Gastroesophageal sphincter (tissue), 4 donors: Measurements from ENCODE around the gene ZNF445. TPM values are rescaled to one million over a fixed set of nuclear protein-coding genes. Genes with fewer than 3 reads are reported as not detected.
"Not testable (repeated sequence)": the region's sequence is repeated elsewhere in the genome, so short reads cannot be mapped to it uniquely, and the experiment has no call there.

Source experiments
- ATAC-seq: fragments of 150-250 bp; one replicate; pipeline ENCODE4 v1.9.1; 2016; ENCODE audit warnings: mild to moderate bottlenecking, moderate library complexity
- H3K27ac ChIP-seq, 4 donors: fragments of 200-600 bp; sonication (generic) in 3 of 4; 1 replicate in 3 of 4; 2 replicates in 1 of 4; pipeline ENCODE4 v1.5.1; 2016 to 2019
- H3K27me3 ChIP-seq: fragments of 200-600 bp; sonication (generic); one replicate; pipeline ENCODE4 v1.5.1; 2019
- H3K36me3 ChIP-seq, 2 donors: fragments of 200-600 bp; sonication (generic); one replicate each; pipeline ENCODE4 v1.5.1; 2019; ENCODE audit warnings: control low read depth in 1 of 2
- H3K4me1 ChIP-seq, 3 donors: fragments of 200-600 bp; sonication (generic); 1 replicate in 2 of 3; 2 replicates in 1 of 3; pipeline ENCODE4 v1.5.1; 2016 to 2019; ENCODE audit warnings: control low read depth in 2 of 3
- H3K4me3 ChIP-seq, 2 donors: fragments of 200-600 bp; sonication (generic); one replicate each; pipeline ENCODE4 v1.5.1; 2019; ENCODE audit warnings: mild to moderate bottlenecking in 1 of 2, moderate library complexity in 1 of 2
- H3K9me3 ChIP-seq, 3 donors: fragments of 200-600 bp; sonication (generic); one replicate each; pipeline ENCODE4 v1.5.1; 2017 to 2019; ENCODE audit warnings: control low read depth in 2 of 3
- EP300 ChIP-seq: sonication (generic); formaldehyde crosslinking; IDR thresholded peaks from one replicate; pipeline ENCODE4 v1.6.1; 2017; ENCODE audit warnings: antibody characterized with exemption, mild to moderate bottlenecking
- POLR2A ChIP-seq, 2 donors: fragments of 450-650 bp; IDR thresholded peaks; one replicate each; pipeline ENCODE4 v1.6.1; 2017; ENCODE audit warnings: antibody characterized with exemption in 2 of 2, mild to moderate bottlenecking in 2 of 2, moderate library complexity in 1 of 2
- POLR2AphosphoS5 ChIP-seq: sonication (generic); formaldehyde crosslinking; IDR thresholded peaks from one replicate; pipeline ENCODE4 v1.6.1; 2017; ENCODE audit warnings: antibody characterized with exemption
- WGBS, 2 donors: methylation state at CpG; one replicate each; pipeline ENCODE4 v1.1.5; 2018; ENCODE audit warnings: low coverage in 1 of 2; 5-methylcytosine and 5-hydroxymethylcytosine counted together
- total RNA-seq, 4 donors: library from RNA; depleted of rRNA; stranded (reverse); fragments of >200 nt; gene quantifications; one replicate each; pipeline ENCODE4 v1.1.0, GENCODE V29; 2016
- TF ChIP-seq, protein P1 (sequence below), 4 experiments: fragments of 200-600 bp in 2 of 4; fragments of 450-650 bp in 2 of 4; sonication (generic) in 1 of 4; IDR thresholded peaks; one replicate each; pipeline ENCODE4 v1.5.1; 2017 to 2019; ENCODE audit warnings: antibody characterized with exemption in 4 of 4, mild to moderate bottlenecking in 2 of 4, moderate library complexity in 2 of 4

Gene ZNF445
- total RNA-seq, 4 donors from 2014 or later, result 8.9 to 15.2 (median 12.6) TPM

DNA sequence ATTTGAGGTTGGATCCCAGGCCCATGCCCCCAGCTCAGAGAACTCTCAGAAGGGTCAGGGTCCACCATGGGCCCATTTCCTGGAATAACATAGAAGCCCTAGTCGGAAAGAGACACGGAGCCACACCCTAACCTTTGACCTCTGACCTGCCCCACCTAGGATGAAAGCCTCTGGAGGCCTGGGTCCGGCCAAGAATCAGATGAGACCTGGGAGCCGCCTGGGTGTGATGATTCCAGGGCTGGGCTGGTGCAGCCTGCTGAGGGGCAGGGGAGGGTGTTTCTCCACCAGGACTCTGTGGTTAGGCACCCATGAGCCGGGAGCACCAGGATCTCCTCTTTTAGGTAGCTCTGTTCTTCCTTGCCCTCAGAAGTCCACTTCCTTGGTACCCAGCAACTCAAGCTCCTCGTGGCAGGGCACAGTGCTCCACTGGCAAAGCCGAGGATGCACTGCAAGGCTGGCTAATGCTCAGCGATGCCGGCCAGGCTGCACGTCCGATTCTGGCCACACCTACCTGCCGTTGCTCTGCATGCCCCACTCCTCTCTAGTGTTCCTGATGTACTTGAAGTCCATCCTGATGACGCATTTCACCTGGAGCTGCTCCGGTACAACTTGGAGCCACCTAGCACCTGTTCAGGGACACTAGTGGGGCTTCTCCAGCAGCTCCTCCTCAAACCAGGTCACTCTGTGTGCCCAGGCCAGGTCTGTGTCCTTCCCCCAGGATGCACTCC lies 57.4 kb downstream of the ZNF445 start:
- no peaks in the 10 kb centered on the region for H3K4me1 ChIP-seq
- H3K27ac ChIP-seq, result no peak overlapping the region
- TF ChIP-seq EP300 (no peak), POLR2AphosphoS5 (no peak), POLR2A (IDR thresholded peaks at IDR 0.05) (no peak)
- TF ChIP-seq, protein P1, sequence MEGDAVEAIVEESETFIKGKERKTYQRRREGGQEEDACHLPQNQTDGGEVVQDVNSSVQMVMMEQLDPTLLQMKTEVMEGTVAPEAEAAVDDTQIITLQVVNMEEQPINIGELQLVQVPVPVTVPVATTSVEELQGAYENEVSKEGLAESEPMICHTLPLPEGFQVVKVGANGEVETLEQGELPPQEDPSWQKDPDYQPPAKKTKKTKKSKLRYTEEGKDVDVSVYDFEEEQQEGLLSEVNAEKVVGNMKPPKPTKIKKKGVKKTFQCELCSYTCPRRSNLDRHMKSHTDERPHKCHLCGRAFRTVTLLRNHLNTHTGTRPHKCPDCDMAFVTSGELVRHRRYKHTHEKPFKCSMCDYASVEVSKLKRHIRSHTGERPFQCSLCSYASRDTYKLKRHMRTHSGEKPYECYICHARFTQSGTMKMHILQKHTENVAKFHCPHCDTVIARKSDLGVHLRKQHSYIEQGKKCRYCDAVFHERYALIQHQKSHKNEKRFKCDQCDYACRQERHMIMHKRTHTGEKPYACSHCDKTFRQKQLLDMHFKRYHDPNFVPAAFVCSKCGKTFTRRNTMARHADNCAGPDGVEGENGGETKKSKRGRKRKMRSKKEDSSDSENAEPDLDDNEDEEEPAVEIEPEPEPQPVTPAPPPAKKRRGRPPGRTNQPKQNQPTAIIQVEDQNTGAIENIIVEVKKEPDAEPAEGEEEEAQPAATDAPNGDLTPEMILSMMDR (IDR thresholded peaks at IDR 0.05), result no peak
- 81% methylated on average over 5 to 8 of the region's 14 CpGs for WGBS, 2 donors
- no peaks in the 10 kb centered on the region for H3K36me3 ChIP-seq
- H3K27me3 ChIP-seq, result peaks cover 23% of the 10 kb centered on the region
- no peak overlapping the region for H3K4me3 ChIP-seq
- no peak for ATAC-seq
- H3K9me3 ChIP-seq, result no peaks in the 10 kb centered on the region

DNA sequence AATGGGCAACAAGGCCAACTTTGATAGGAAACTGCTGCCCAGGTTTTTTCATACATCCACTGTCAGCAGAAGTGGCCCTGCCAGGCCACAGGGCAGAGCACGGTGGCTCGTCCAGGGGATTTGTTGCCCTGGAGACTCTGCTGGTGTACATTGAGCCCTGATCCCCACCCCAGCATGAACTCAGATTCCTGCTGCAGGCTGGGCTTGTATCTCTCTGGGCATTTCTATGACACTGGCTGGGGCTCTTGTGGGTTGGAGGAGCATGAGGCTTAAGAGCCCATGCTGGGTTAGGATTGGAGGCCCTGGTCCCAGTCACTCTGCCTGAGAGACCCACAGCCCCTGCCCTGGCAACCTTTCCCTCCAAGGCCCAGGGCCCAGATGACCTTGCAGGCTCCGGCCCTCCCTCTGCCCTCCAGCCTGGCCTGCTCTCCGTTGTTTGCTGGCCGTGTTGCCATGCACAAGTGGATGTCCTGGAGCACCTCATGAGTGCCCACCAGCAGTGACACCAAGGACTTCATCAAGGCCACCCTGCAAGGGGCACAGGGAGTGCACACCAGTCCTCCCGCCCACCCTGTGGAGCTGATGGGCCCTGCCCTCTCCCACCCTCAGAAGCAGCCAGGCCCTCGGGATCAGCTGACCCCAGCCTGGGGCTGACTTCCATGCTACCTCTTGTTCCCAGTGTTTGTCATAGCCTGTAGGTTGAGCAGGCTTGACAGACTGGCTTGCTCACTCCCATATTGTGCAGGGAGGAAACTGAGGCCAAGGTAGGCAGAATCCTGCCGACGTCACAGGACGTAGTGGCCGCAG lies 58.2 kb downstream of the ZNF445 start:
- peaks cover 17% of the 10 kb centered on the region for H3K27me3 ChIP-seq
- TF ChIP-seq EP300, result no peak
- TF ChIP-seq, protein P1 (IDR thresholded peaks at IDR 0.05), result no peak
- TF ChIP-seq POLR2AphosphoS5, result no peak
- TF ChIP-seq POLR2A (IDR thresholded peaks at IDR 0.05), result no peak
- H3K9me3 ChIP-seq, result no peaks in the 10 kb centered on the region
- H3K4me3 ChIP-seq, result no peak overlapping the region
- H3K4me1 ChIP-seq, result no peaks in the 10 kb centered on the region
- 53 to 80% methylated on average over 2 of the region's 11 CpGs for WGBS, 2 donors
- H3K27ac ChIP-seq, result no peak overlapping the region
- ATAC-seq, result no peak
- H3K36me3 ChIP-seq, result no peaks in the 10 kb centered on the region

DNA sequence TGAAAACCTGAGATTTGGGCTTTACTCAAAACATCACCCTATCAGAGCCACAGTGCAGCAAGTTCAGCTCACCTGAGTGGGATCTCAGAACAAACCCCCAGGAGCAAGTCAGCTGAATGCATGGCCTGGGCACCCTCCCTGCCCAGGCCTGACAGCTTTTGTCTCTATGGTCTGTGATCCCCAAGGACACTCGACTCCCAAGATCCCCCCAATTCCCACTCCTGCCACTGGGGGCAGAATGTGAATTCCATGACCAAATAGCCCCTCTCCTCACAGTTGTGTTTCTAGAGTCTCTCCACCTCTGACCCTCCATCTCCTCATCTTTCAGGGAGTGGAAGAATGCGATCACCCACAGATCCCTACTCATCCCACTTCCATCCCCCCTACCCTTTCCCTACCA lies 58.9 kb downstream of the ZNF445 start:
- WGBS, 2 donors, result 78% methylated on average over 2 of the region's 2 CpGs; no CpG with 5 or more reads in 1 of the 2 donors
- Histone ChIP-seq H3K36me3 (no peaks in the 10 kb centered on the region), H3K27me3 (peaks cover 10% of the 10 kb centered on the region), H3K4me3 (no peak overlapping the region), H3K27ac (no peak overlapping the region), H3K9me3 (no peaks in the 10 kb centered on the region), H3K4me1 (no peaks in the 10 kb centered on the region)
- no peak for ATAC-seq
- TF ChIP-seq POLR2AphosphoS5 (no peak), POLR2A (IDR thresholded peaks at IDR 0.05) (no peak), EP300 (no peak)
- TF ChIP-seq, protein P1 (IDR thresholded peaks at IDR 0.05), result no peak

DNA sequence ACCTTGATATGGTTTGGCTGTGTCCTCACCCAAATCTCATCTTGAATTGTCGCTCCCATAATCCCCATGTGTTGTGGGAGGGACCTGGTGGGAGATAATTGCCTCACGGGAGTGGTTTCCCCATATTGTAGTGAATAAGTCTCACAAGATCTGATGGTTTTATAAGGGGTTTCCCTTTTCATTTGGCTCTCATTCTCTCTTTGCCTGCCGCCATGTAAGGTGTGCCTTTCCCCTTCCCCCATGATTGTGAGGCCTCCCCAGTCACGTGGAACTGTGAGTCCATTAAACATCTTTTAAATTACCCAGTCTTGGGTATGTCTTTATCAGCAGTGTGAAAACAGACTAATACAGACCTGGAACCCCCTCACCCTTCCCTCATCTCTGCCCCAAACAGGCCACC lies 59.4 kb downstream of the ZNF445 start:
- H3K27ac ChIP-seq, H3K4me1 ChIP-seq, H3K9me3 ChIP-seq, H3K36me3 ChIP-seq, ATAC-seq, H3K4me3 ChIP-seq, H3K27me3 ChIP-seq: not testable (repeated sequence)
- WGBS, 2 donors, result 80 to 91% methylated on average over 1 to 3 of the region's 4 CpGs

DNA sequence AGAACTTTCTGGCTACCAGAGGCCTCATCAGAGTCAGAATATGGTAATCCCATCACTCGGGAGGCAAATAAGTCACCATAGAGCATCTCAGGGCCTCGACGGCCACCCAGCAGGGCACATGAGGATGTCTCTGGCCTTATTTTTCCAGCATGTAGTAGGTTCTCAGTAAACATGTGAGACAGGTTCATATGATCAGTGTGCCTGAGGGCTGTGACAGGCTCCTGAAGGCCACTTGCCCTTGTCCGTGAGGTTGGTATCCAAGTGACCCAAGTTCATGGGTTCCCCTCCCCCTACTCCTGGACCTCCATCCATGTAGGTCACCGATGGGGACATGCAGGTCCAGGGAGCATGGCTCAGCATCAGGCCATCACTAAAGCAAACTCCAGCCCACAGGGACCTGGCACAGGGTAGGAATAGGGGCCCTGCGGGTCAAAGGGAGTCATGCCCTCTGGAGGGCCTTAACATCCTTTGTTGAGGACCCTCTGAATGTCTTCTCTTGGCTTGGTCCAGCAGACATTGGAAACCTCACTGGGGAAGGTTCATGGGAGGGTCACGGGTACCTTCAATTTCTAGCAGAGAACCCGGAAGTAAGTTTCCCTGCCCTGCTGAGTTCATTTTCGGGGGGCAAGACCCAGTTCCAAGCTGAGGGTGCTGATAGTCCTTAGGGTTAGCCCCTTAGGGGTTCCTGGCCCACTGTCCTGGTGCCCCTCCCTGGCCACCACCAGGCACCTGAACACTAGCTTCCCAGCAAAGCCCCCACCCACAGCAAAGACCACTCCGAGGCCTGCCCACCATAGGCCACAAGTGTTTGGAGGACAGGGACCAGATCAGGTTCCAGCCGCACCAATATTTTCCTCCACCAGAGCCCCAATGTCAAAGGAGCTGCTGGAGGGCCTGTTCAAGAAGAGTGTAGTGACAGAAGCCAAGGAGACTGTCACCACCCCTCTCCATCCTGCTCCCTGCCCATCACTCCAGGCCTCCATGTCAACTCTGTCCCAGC lies 61.1 kb downstream of the ZNF445 start:
- ATAC-seq, result no peak
- no peaks in the 10 kb centered on the region for H3K4me1 ChIP-seq
- H3K4me3 ChIP-seq, result no peak overlapping the region
- no peak overlapping the region for H3K27ac ChIP-seq
- TF ChIP-seq, protein P1 (IDR thresholded peaks at IDR 0.05), result no peak
- TF ChIP-seq EP300 (no peak), POLR2A (IDR thresholded peaks at IDR 0.05) (no peak), POLR2AphosphoS5 (no peak)
- peaks cover 8% of the 10 kb centered on the region for H3K27me3 ChIP-seq
- no peaks in the 10 kb centered on the region for H3K36me3 ChIP-seq
- H3K9me3 ChIP-seq, result no peaks in the 10 kb centered on the region
- WGBS, 2 donors, result 50 to 77% methylated on average over 1 to 4 of the region's 11 CpGs
